ENCODE data around the gene PPP3CA.

DNA sequence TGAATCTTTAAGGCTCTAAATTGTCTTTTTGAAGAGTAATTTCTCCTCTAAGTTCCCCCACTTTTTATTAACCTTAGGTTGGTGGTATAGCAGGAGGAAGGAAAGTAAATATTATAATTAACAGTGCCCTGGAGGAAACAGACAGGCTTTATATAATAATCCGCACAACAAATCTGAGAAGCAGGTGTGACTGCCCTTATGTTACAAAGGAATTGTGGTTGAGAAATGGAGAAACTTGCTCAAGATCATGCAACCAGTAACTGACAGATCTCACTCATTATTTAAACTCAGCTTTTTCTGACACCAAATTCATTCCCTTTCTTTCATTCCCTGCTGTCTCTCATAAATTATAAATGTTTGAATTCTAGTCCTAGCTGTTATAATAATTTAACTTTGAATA, 282.0 kb downstream of the PPP3CA start:
- TF ChIP-seq, protein P1, sequence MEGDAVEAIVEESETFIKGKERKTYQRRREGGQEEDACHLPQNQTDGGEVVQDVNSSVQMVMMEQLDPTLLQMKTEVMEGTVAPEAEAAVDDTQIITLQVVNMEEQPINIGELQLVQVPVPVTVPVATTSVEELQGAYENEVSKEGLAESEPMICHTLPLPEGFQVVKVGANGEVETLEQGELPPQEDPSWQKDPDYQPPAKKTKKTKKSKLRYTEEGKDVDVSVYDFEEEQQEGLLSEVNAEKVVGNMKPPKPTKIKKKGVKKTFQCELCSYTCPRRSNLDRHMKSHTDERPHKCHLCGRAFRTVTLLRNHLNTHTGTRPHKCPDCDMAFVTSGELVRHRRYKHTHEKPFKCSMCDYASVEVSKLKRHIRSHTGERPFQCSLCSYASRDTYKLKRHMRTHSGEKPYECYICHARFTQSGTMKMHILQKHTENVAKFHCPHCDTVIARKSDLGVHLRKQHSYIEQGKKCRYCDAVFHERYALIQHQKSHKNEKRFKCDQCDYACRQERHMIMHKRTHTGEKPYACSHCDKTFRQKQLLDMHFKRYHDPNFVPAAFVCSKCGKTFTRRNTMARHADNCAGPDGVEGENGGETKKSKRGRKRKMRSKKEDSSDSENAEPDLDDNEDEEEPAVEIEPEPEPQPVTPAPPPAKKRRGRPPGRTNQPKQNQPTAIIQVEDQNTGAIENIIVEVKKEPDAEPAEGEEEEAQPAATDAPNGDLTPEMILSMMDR (IDR thresholded peaks at IDR 0.05; ENCODE audit: low read length) = no peak
- TF ChIP-seq EZH2 (IDR thresholded peaks at IDR 0.05; ENCODE audit: borderline replicate concordance, low read length) = no peak
